Neural progenitor cell (in vitro differentiated cells): ENCODE data around the gene ATP5PD. TPM values are rescaled to one million over a fixed set of nuclear protein-coding genes. Genes with fewer than 3 reads are reported as not detected.
A peak's percentile ranks its signal among the peaks of the same experiment; 100 is the strongest.

Experiments
- DNase-seq: peaks from one replicate; pipeline ENCODE4 v3.0.0-alpha.2; 2016; ENCODE audit warnings: low spot score
- H2AFZ ChIP-seq: fragments of 200-600 bp; sonication (generic); replicated peaks from 2 replicates; pipeline ENCODE4 v1.6.1; 2016; ENCODE audit warnings: antibody characterized with exemption
- H3F3A ChIP-seq: fragments of 200-600 bp; sonication (generic); 2 replicates; pipeline ENCODE4 v1.6.1; 2016; ENCODE audit warnings: antibody characterized with exemption, low read depth
- H3K27ac ChIP-seq: fragments of 200-600 bp; sonication (generic); 2 replicates; pipeline ENCODE4 v1.5.1; 2016; ENCODE audit warnings: mild to moderate bottlenecking
- H3K27me3 ChIP-seq: fragments of 200-600 bp; sonication (generic); 2 replicates; pipeline ENCODE4 v1.6.1; 2016; ENCODE audit warnings: mild to moderate bottlenecking, moderate library complexity
- H3K36me3 ChIP-seq: fragments of 200-600 bp; sonication (generic); 2 replicates; pipeline ENCODE4 v1.5.1; 2016
- H3K4me1 ChIP-seq: fragments of 200-600 bp; sonication (generic); 2 replicates; pipeline ENCODE4 v1.6.1; 2016; ENCODE audit warnings: mixed run types
- H3K4me2 ChIP-seq: fragments of 200-600 bp; sonication (generic); 2 replicates; pipeline ENCODE4 v1.6.1; 2016
- H3K4me3 ChIP-seq: fragments of 200-600 bp; sonication (generic); 2 replicates; pipeline ENCODE4 v1.5.1; 2016
- H3K79me2 ChIP-seq: fragments of 200-600 bp; sonication (generic); 2 replicates; pipeline ENCODE4 v1.6.1; 2016; ENCODE audit warnings: low read depth
- H3K9ac ChIP-seq: fragments of 200-600 bp; sonication (generic); 2 replicates; pipeline ENCODE4 v1.6.1; 2016
- H3K9me3 ChIP-seq: fragments of 200-600 bp; sonication (generic); 2 replicates; pipeline ENCODE4 v1.5.1; 2016; ENCODE audit warnings: low read depth
- H4K20me1 ChIP-seq: fragments of 200-600 bp; sonication (generic); 2 replicates; pipeline ENCODE4 v1.6.1; 2016; ENCODE audit warnings: low read depth
- H3K27ac Mint-ChIP-seq: 3 replicates; pipeline ENCODE4 v1.8.0; 2021; ENCODE audit warnings: mixed read lengths
- H3K27me3 Mint-ChIP-seq: 2 replicates; pipeline ENCODE4 v1.8.0; 2022; ENCODE audit warnings: low read depth, mild to moderate bottlenecking, inconsistent platforms, moderate library complexity, mixed read lengths; ENCODE audit not compliant: insufficient read depth
- H3K36me3 Mint-ChIP-seq: 3 replicates; pipeline ENCODE4 v1.8.0; 2021; ENCODE audit warnings: mixed read lengths
- H3K4me1 Mint-ChIP-seq: 3 replicates; pipeline ENCODE4 v1.8.0; 2021; ENCODE audit warnings: mixed read lengths
- H3K4me3 Mint-ChIP-seq: 3 replicates; pipeline ENCODE4 v1.8.0; 2021; ENCODE audit warnings: mild to moderate bottlenecking, moderate library complexity, mixed read lengths
- H3K9me3 Mint-ChIP-seq: 3 replicates; pipeline ENCODE4 v1.8.0; 2020; ENCODE audit warnings: mixed read lengths
- CTCF ChIP-seq: fragments of 200-600 bp; sonication (generic); IDR thresholded peaks from 2 replicates; pipeline ENCODE4 v1.5.1; 2017; ENCODE audit warnings: antibody characterized with exemption, mild to moderate bottlenecking
- EZH2 ChIP-seq: fragments of 200-600 bp; sonication (generic); IDR thresholded peaks from 2 replicates; pipeline ENCODE4 v1.6.1; 2017; ENCODE audit warnings: antibody characterized with exemption, mild to moderate bottlenecking, moderate library complexity
- EZH2phosphoT487 ChIP-seq: fragments of 200-600 bp; sonication (generic); IDR thresholded peaks from 2 replicates; pipeline ENCODE4 v1.6.1; 2017; ENCODE audit warnings: antibody characterized with exemption
- total RNA-seq: library from RNA; depleted of rRNA; stranded (reverse); fragments of >200 nt; gene quantifications from 2 replicates; pipeline ENCODE4 v1.2.3, GENCODE V29; 2015; ENCODE audit warnings: low replicate concordance

ATP5PD gene
- total RNA-seq, 1 donor from 2014 or later: 268 TPM

GRCh38 chr17:75024686-75025397, 21.9 kb downstream of the ATP5PD start:
- no peak overlapping the region for H3K4me2 ChIP-seq
- no peak overlapping the region for H2AFZ ChIP-seq
- H3K27ac ChIP-seq: no peak overlapping the region
- no peak overlapping the region for H3K9ac ChIP-seq
- no peaks in the 10 kb centered on the region for H3K27me3 ChIP-seq
- H3K4me1 ChIP-seq: no peaks in the 10 kb centered on the region
- no peak for DNase-seq
- H3K4me3 ChIP-seq: no peak overlapping the region
- Mint-ChIP-seq H3K4me3 (no peak overlapping the region), H3K36me3 (peaks cover 20% of the 10 kb centered on the region), H3K27ac (no peak overlapping the region), H3K4me1 (no peaks in the 10 kb centered on the region), H3K9me3 (peaks cover 14% of the 10 kb centered on the region), H3K27me3 (peaks cover 3% of the 10 kb centered on the region)
- H4K20me1 ChIP-seq: no peaks in the 10 kb centered on the region
- no peaks in the 10 kb centered on the region for H3K79me2 ChIP-seq
- no peak for TF ChIP-seq EZH2phosphoT487
- TF ChIP-seq EZH2: no peak
- no peak for TF ChIP-seq CTCF
- no peaks in the 10 kb centered on the region for H3F3A ChIP-seq
- no peaks in the 10 kb centered on the region for H3K9me3 ChIP-seq
- no peaks in the 10 kb centered on the region for H3K36me3 ChIP-seq

- Mint-ChIP-seq H3K4me1 (peaks cover 4% of the 10 kb centered on the region), H3K9me3 (no peaks in the 10 kb centered on the region), H3K27ac (peak overlapping the region; percentile 83), H3K36me3 (peaks cover 28% of the 10 kb centered on the region), H3K4me3 (no peak overlapping the region), H3K27me3 (peaks cover 4% of the 10 kb centered on the region)
- Histone ChIP-seq H3K4me2 (no peak overlapping the region), H3K9me3 (no peaks in the 10 kb centered on the region), H3K27ac (no peak overlapping the region), H4K20me1 (no peaks in the 10 kb centered on the region), H3K4me3 (no peak overlapping the region), H3K9ac (no peak overlapping the region), H3K27me3 (no peaks in the 10 kb centered on the region), H3K36me3 (no peaks in the 10 kb centered on the region), H3F3A (no peaks in the 10 kb centered on the region), H3K79me2 (peaks cover 2% of the 10 kb centered on the region), H3K4me1 (no peaks in the 10 kb centered on the region), H2AFZ (no peak overlapping the region)
- DNase-seq: no peak
- TF ChIP-seq CTCF (no peak), EZH2phosphoT487 (no peak), EZH2 (no peak)
Measured at GRCh38 chr17:75020331-75021110, 26.2 kb downstream of the ATP5PD start.

- Histone ChIP-seq H3K4me2 (no peak overlapping the region), H3K9me3 (no peaks in the 10 kb centered on the region), H3F3A (no peaks in the 10 kb centered on the region), H3K9ac (no peak overlapping the region), H3K4me1 (no peaks in the 10 kb centered on the region), H2AFZ (no peak overlapping the region), H4K20me1 (no peaks in the 10 kb centered on the region), H3K27me3 (no peaks in the 10 kb centered on the region), H3K4me3 (no peak overlapping the region), H3K79me2 (peaks cover 10% of the 10 kb centered on the region), H3K36me3 (no peaks in the 10 kb centered on the region), H3K27ac (no peak overlapping the region)
- Mint-ChIP-seq H3K27me3 (peaks cover 4% of the 10 kb centered on the region), H3K9me3 (no peaks in the 10 kb centered on the region), H3K4me3 (no peak overlapping the region), H3K36me3 (peaks cover 29% of the 10 kb centered on the region), H3K27ac (peak overlapping the region; percentile 67), H3K4me1 (peaks cover 5% of the 10 kb centered on the region)
- no peak for DNase-seq
- TF ChIP-seq CTCF: no peak
- TF ChIP-seq EZH2: no peak
- TF ChIP-seq EZH2phosphoT487: no peak
Measured at GRCh38 chr17:75019710-75020109, 27.1 kb downstream of the ATP5PD start.
